HG03354 (cell line): ENCODE measurements around the gene NAV1.
"Not testable (repeated sequence)": the region's sequence is repeated elsewhere in the genome, so short reads cannot be mapped to it uniquely, and the experiment has no call there.

ENCODE experiments used
- ATAC-seq: cut with Tn5 transposase; IDR thresholded peaks from one replicate; pipeline ENCODE4 v1.9.1; 2021; ENCODE audit warnings: mild to moderate bottlenecking; ENCODE audit not compliant: unreplicated experiment, poor library complexity, severe bottlenecking

The NAV1 gene

GRCh38 chr1:201540846-201541735 is 2.2 kb downstream of the NAV1 start:
- ATAC-seq, result no peak

DNA sequence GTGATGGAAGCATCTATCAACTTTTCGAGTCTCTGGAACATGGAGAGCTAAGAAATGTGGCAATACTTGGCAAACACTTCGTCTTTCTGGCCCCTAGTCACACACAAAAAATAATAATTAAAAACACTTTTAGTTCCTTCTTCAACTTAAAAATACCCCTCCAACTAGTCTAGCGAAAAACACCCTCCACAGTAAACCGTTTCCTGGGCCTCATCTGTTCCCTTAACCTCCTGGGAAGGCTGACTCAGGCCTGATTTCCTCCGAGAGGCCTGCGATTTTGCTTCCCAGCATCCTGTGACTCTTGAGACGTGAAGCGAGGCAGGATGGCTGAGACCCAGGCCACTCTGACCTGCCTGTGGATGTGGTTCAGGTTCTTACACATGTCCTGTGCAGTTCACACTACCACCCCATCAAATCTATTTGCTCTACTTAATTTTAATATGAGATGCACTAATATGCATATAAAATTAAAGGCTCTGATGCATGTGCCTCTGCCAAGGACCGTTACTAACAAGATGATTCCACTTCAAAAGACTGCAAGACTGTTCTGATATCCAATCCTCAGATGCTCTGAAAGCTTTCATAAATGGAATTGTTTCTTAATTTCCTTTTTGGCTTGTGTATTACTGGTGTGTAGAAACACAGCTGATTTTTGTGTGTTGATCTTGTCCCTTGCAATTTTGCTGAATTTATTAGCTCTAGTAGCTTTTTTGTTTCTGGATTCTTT is 3.5 kb downstream of the NAV1 start:
- no peak for ATAC-seq

GRCh38 chr1:201543871-201544642 is 5.1 kb downstream of the NAV1 start:
- no peak for ATAC-seq

DNA sequence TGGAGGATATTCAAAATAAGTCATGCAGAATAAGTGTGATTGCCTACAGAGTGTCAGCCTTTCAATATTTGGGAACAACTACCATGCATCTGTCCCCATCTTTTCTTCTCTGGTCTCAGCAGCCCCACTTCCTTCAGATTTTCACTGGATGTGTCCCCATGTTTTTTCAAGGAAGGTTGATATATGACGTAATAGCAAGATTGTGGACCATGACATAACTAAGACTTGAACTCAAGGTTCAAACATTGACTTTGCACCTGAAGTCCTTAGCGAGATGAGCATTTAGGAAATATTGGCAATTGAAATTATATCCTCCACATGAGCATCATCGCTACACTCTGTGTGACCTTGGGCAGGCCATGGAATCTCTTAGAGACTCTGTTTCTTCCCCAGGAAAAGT is 5.8 kb downstream of the NAV1 start:
- ATAC-seq, result no peak

- ATAC-seq, result no peak
These were observed 7.0 kb downstream of the NAV1 start for GRCh38 chr1:201545851-201546492.

- not testable (repeated sequence) for ATAC-seq
These were observed 10.6 kb downstream of the NAV1 start for GRCh38 chr1:201549522-201549921.

DNA sequence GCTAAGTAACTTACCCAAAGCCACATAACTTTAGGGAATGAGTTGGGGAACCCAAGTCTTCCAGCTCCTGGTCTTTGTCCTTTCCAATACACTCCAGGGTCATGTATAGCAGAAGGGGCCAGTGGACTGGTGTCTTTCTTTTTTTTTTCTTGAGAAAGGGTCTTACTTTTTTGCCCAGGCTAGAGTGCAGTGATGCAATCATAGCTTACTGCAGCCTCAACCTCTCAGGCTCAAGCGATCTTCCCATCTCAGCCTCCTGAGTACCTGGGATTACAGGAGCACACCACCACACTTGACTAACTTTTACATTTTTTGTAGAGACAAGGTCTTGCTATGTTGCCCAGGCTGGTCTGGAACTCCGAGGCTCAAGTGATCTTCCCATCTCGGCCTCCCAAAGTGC is 12.2 kb downstream of the NAV1 start:
- ATAC-seq, result no peak

DNA sequence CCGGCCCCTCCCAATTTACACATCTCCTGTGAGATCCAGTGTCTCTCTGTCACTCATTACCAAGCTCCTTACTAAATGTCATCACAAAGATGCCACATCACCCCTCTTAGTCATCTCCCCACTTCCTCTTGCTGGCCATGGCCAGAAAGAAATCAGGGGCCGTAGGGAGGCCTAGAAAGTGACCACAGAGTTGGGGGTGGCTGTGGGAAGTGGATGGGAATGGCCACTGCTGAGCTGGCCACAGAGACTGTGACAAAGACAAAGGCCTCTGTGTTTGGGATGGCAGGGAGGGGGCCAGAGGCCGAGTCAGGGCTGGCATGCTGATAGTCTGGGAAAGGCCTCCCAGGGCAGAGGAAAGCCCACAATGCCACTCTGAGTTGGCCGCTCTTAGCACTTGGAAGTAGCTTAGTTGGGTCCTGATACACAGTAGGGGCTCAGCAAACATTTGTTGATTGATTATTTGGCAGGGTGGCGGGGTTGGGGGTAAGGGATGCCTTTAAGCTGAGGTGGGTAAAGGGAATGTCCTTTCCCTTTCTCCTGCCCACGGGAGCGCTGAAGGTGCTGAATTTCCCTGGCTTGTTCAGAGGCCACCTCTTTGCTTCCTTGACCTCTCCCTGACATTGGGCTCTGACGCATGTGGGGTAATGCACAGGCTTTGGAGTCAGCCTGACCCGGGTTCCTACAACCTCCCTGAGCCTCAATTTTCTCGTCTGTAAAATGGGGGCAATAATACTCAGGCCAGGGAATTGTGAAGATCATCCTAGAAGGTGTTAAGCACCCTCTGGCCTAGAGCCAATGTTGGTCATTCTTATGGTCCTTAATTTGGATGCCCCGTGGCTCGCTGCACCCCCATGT is 13.2 kb downstream of the NAV1 start:
- ATAC-seq, result no peak

GRCh38 chr1:201552941-201553351 is 14.0 kb downstream of the NAV1 start:
- no peak for ATAC-seq

DNA sequence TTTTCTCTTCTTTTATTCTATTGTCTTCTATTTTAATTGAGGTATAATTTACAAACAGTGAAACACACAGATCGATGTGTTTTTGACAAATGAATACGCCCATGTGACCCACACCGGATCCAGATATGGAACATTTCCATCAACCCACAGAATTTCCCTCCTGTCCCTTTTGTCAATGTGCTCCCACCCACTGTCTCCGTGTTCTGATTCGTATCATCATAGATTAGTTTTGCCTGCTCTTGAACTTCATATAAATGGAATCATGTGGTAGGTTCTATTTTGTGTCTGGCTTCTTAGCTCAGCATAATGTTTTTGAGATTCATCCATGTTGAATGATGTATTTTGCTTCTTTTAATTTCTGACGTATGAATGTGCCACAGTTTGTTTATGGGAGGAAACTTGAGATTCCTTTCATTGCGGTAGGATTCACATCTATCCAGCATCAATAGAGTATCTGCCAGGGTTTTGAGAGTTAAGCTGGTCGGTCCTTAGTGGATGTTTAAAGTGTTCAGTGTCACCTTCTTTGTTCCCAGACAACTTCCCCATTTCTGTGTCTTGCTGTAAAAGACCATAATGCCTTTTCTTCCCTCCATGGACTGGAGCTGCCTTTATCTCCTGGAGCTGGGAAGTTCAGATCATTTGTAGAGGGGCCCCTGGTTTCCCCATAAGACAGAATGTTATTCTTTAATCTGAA is 14.7 kb downstream of the NAV1 start:
- no peak for ATAC-seq

- ATAC-seq, result no peak
These were observed 15.3 kb downstream of the NAV1 start for GRCh38 chr1:201554190-201554600.

DNA sequence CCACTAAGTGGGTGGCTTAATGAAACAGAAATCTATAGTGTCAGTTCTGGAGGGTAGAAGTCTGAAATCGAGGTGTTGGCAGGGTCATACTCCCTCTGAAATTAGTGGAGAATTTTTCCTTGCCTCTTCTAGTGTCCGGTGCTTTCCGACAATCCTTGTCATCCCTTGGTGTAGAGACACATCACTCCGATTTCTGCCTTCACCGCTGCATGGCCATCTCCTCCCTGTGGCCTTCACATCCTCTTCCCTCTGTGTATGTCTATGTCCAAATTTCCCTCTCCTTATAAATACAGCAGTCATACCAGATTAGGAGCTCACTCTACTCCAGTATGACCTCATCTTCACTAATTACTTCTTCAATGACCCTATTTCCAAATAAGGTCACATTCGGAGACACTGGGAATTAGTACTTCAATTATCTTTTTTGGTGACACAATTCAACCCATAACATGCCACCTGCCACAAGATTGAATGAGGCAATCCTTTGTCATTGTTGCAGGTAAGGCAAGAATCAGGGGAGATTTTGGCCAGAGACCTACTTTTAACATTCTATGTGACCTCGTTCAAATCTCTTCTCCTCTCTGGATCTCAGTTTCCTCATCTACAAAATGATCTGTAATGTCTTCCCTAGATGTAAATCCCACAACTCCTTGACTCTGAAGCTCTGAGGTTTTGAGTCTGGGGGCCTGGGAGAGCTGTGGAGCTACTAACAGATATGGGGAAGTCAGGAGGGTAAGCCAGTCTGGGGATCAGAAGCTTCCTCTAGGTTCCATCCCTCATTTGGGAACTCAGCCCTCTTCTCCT is 16.1 kb downstream of the NAV1 start:
- ATAC-seq, result no peak

DNA sequence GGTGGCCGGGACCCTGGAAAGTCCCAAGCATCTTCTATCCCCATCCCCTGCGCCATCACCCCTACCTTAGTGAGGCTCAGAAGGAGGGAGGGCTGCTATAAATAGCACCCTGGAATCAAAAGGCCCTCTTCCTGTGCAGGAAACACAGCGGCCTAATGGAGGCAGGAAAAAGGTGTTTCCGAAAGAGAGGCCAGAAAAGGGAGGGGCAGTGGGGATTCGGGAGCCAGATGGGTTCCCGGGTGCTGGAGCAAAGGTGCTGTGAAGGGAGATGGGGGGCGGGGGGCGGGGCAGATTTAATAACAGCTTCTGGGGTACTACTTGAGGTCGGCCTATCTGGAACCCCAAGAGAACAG is 16.6 kb downstream of the NAV1 start:
- no peak for ATAC-seq

GRCh38 chr1:201556841-201557571 is 18.1 kb downstream of the NAV1 start:
- ATAC-seq, result no peak

DNA sequence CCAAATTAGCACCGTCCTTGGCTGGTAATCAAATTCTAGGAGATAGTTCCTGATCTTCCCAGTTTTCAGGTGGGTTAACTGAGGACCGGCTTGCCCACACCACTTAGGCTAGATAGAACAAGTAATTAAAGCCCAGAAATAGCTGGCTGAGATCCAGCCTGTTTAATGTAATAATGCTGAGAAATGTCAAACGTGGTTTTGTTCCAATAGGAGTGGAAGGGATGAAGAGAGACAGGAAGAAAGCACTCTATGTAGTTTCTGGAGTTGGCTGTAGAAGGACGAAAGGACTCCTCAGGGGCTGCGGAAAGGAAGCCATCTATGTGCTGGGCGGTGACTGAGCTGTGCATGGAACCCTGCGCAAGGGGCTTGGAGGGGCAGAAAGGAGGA is 18.6 kb downstream of the NAV1 start:
- ATAC-seq, result no peak

DNA sequence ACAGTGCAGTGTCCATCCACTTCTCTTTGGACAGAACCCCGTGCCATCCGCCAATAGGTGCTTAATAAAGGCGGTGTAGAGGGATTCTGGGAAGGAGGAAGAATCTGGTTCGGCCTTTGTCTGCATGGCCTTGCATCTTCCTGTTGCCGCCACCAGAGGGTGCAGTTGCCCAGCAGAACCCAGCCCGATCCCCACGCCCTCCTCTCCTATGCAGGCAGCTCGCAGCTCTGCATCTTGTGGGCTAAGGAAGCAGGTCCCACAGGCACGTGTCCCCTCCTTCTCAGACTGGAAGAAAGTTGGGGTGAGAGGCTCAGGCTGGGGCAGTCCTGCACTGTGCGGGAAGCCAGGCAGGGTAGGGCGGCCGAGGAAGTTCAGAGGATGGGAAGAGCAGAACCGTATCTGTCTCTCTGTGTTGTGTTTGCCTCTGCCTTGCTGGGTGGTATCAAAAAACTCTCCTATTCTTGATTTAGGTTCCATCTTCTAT is 20.8 kb downstream of the NAV1 start:
- ATAC-seq, result peak; percentile 82
